ENCODE measurements around the gene CASTOR1. TPM values are rescaled to one million over a fixed set of nuclear protein-coding genes. Genes with fewer than 3 reads are reported as not detected.

CASTOR1 gene
- total and polyA plus RNA-seq, 2 donors (not counting 3 experiments of a cell fraction or from before 2014, with no cell fraction given) = 8.1 to 26.8 TPM

GRCh38 chr22:30286813-30287647 is 2.3 kb downstream of the CASTOR1 start:
- H3K79me2 ChIP-seq (ENCODE audit: control insufficient read depth, insufficient read depth, low read length) = no peaks in the 10 kb centered on the region
- intact Hi-C loops (cut with micrococcal nuclease) (loop anchor here (1.0 kb wide), 2 partner anchors 9 to 24 kb away; no protein-coding TSS in a partner anchor), dilution Hi-C loops (cut with MboI; ENCODE audit: extremely low pct_ligation_motif_present, low sequenced_read_pairs) (no loop called here)
- no peak overlapping the region for H3K4me3 ChIP-seq (replicated peaks in 1 of 3; ENCODE audit: insufficient read depth in 1 of 3, low read depth in 1 of 3, low read length in 3 of 3)
- no peak overlapping the region for H3K27ac ChIP-seq (ENCODE audit: insufficient read depth, low read depth, low read length)
- no peak for FAIRE-seq
- H3K36me3 ChIP-seq (ENCODE audit: control insufficient read depth in 2 of 2, extremely low read depth in 1 of 2, insufficient read depth in 2 of 2, low read length in 2 of 2) = peaks cover 0 to 5% of the 10 kb centered on the region in 2 experiments
- no peak overlapping the region for H3K4me2 ChIP-seq (ENCODE audit: insufficient read depth, low read length)
- H3K27me3 ChIP-seq (ENCODE audit: control insufficient read depth in 2 of 2, insufficient read depth in 2 of 2, low read length in 2 of 2) = no peaks in the 10 kb centered on the region
- ChIA-PET CTCF (interaction anchor here (0.8 to 4.4 kb wide), 36 partner anchors 8 to 468 kb away, joined by 3 to 164 read pairs (median 8); partner anchors contain the start of genes CCDC157, MTFP1, RNF215 and SEC14L2), POLR2A (interaction anchor here (0.7 to 2.1 kb wide), 3 partner anchors 40 to 100 kb away, joined by 3 to 7 read pairs (median 6); partner anchors contain the start of genes RNF215 and TBC1D10A)
- H3K9ac ChIP-seq (replicated peaks; ENCODE audit: extremely low read depth, insufficient read depth, low read length) = no peak overlapping the region
- no peaks in the 10 kb centered on the region for H3K9me1 ChIP-seq (replicated peaks; ENCODE audit: control insufficient read depth, extremely low read depth, insufficient read depth, low read length)
- peak; percentile 89 to 97 for TF ChIP-seq CTCF (IDR thresholded peaks at IDR 0.05; ENCODE audit: extremely low read depth in 1 of 2, insufficient read depth in 1 of 2, low read depth in 1 of 2, low read length in 2 of 2)
- TF ChIP-seq MAX (IDR thresholded peaks at IDR 0.05; ENCODE audit: insufficient read depth, insufficient read length) = no peak
- H3K9me3 ChIP-seq (replicated peaks; ENCODE audit: control insufficient read depth, insufficient read depth, low read length) = no peaks in the 10 kb centered on the region
- DNase-seq (ENCODE audit: low read depth, low spot score) = peak; percentile 61
- H2AFZ ChIP-seq (ENCODE audit: low read depth, low read length) = no peak overlapping the region
- no TSS peak for BruUV-seq (replicated peaks)
- peaks cover 28% of the 10 kb centered on the region for H3K4me1 ChIP-seq (ENCODE audit: control insufficient read depth, extremely low read depth, insufficient read depth, low read length)
- H4K20me1 ChIP-seq (replicated peaks; ENCODE audit: control insufficient read depth, extremely low read depth, insufficient read depth, low read length) = no peaks in the 10 kb centered on the region

- Histone ChIP-seq H3K4me1 (ENCODE audit: control insufficient read depth, extremely low read depth, insufficient read depth, low read length) (peaks cover 25% of the 10 kb centered on the region), H3K9ac (replicated peaks; ENCODE audit: extremely low read depth, insufficient read depth, low read length) (no peak overlapping the region), H3K9me3 (replicated peaks; ENCODE audit: control insufficient read depth, insufficient read depth, low read length) (no peaks in the 10 kb centered on the region), H3K4me3 (replicated peaks in 1 of 3; ENCODE audit: insufficient read depth in 1 of 3, low read depth in 1 of 3, low read length in 3 of 3) (no peak overlapping the region), H3K36me3 (ENCODE audit: control insufficient read depth in 2 of 2, extremely low read depth in 1 of 2, insufficient read depth in 2 of 2, low read length in 2 of 2) (peaks cover 0 to 5% of the 10 kb centered on the region in 2 experiments), H3K79me2 (ENCODE audit: control insufficient read depth, insufficient read depth, low read length) (no peaks in the 10 kb centered on the region), H3K27ac (ENCODE audit: insufficient read depth, low read depth, low read length) (no peak overlapping the region), H2AFZ (ENCODE audit: low read depth, low read length) (no peak overlapping the region), H3K27me3 (ENCODE audit: control insufficient read depth in 2 of 2, insufficient read depth in 2 of 2, low read length in 2 of 2) (no peaks in the 10 kb centered on the region), H3K9me1 (replicated peaks; ENCODE audit: control insufficient read depth, extremely low read depth, insufficient read depth, low read length) (no peaks in the 10 kb centered on the region), H3K4me2 (ENCODE audit: insufficient read depth, low read length) (no peak overlapping the region), H4K20me1 (replicated peaks; ENCODE audit: control insufficient read depth, extremely low read depth, insufficient read depth, low read length) (no peaks in the 10 kb centered on the region)
- intact Hi-C loops (cut with micrococcal nuclease) = no loop called here
- dilution Hi-C loops (cut with MboI; ENCODE audit: extremely low pct_ligation_motif_present, low sequenced_read_pairs) = no loop called here
- CTCF ChIA-PET = interaction anchor here (0.7 to 4.4 kb wide), 6 partner anchors 8 to 42 kb away, joined by 3 to 61 read pairs (median 4); partner anchors contain the start of gene TBC1D10A
- FAIRE-seq (no peak), DNase-seq (ENCODE audit: low read depth, low spot score) (no peak)
- no peak for TF ChIP-seq MAX (IDR thresholded peaks at IDR 0.05; ENCODE audit: insufficient read depth, insufficient read length)
- TF ChIP-seq JUN (IDR thresholded peaks at IDR 0.05; ENCODE audit: borderline replicate concordance, insufficient read depth, insufficient read length, low read depth) = no peak
- TF ChIP-seq GATA2 (IDR thresholded peaks at IDR 0.05; ENCODE audit: insufficient read depth, insufficient read length, low read depth, low read length) = no peak
- no peak for TF ChIP-seq POLR2AphosphoS5 (IDR thresholded peaks at IDR 0.05; ENCODE audit: insufficient read depth, low read depth, low read length)
- no peak for TF ChIP-seq CTCF (IDR thresholded peaks at IDR 0.05; ENCODE audit: extremely low read depth in 1 of 2, insufficient read depth in 1 of 2, low read depth in 1 of 2, low read length in 2 of 2)
- no peak for TF ChIP-seq POLR2A (IDR thresholded peaks at IDR 0.05; ENCODE audit: low read depth, low read length)
- no peak for TF ChIP-seq MYC (IDR thresholded peaks at IDR 0.05; ENCODE audit: low read depth, low read length)
- TF ChIP-seq EZH2 (IDR thresholded peaks at IDR 0.05; ENCODE audit: borderline replicate concordance, low read depth, low read length, severe bottlenecking) = no peak
- POLR2A ChIA-PET = no interaction called here
- BruUV-seq (replicated peaks) = no TSS peak
Observed at GRCh38 chr22:30286331-30286730, 3.0 kb downstream of the CASTOR1 start.

Data from endothelial cell of umbilical vein (primary cell).